Measurements from ENCODE around the gene ATP8A1.

DNA sequence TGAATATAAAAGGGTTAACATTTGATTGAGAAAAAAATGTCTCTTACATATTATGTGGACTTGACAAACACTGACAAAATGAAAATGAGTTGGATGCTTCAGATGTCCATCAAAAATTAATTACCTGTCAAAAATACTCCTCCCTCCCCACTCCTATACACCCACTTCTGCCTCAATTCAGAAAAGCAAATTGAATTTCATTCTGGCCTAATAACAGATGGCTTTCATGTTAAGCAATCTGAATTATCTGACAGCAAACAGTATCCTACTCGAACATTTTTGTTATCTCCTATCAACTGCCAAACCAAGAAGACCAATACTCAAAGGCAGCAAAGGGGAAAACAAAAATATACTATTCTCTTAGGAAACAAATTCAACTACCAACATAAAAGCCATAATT, 44.0 kb downstream of the ATP8A1 start:
- TF ChIP-seq, protein P1, sequence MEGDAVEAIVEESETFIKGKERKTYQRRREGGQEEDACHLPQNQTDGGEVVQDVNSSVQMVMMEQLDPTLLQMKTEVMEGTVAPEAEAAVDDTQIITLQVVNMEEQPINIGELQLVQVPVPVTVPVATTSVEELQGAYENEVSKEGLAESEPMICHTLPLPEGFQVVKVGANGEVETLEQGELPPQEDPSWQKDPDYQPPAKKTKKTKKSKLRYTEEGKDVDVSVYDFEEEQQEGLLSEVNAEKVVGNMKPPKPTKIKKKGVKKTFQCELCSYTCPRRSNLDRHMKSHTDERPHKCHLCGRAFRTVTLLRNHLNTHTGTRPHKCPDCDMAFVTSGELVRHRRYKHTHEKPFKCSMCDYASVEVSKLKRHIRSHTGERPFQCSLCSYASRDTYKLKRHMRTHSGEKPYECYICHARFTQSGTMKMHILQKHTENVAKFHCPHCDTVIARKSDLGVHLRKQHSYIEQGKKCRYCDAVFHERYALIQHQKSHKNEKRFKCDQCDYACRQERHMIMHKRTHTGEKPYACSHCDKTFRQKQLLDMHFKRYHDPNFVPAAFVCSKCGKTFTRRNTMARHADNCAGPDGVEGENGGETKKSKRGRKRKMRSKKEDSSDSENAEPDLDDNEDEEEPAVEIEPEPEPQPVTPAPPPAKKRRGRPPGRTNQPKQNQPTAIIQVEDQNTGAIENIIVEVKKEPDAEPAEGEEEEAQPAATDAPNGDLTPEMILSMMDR (IDR thresholded peaks at IDR 0.05; ENCODE audit: low read depth, low read length) = no peak
- TF ChIP-seq MYC (IDR thresholded peaks at IDR 0.05; ENCODE audit: low read depth, low read length) (no peak), POLR2A (IDR thresholded peaks at IDR 0.05; ENCODE audit: extremely low read depth, insufficient read length) (no peak)

Measured in NB4 (cell line).